PFSK-1 (cell line): ENCODE measurements around the gene UNC119.

Experiments used
- POLR2AphosphoS5 ChIP-seq: IDR thresholded peaks from 2 replicates; pipeline ENCODE4 v1.6.1; 2012; ENCODE audit warnings: low read depth, mild to moderate bottlenecking, control low read depth, low read length, moderate library complexity
- REST ChIP-seq, 2 experiments: IDR thresholded peaks; 2 replicates each; pipeline versions ENCODE4 v1.6.1 to v1.8.0; 2011 to 2012; ENCODE audit warnings: low read depth in 2 of 2, low read length in 2 of 2, control low read depth in 1 of 2, inconsistent platforms in 1 of 2, mild to moderate bottlenecking in 1 of 2, moderate library complexity in 1 of 2; ENCODE audit not compliant: insufficient read depth in 1 of 2
- SIN3A ChIP-seq: IDR thresholded peaks from 2 replicates; pipeline ENCODE4 v1.6.1; 2012; ENCODE audit warnings: mild to moderate bottlenecking, low read length, moderate library complexity, borderline replicate concordance; ENCODE audit not compliant: insufficient read depth
- TAF1 ChIP-seq: IDR thresholded peaks from 2 replicates; pipeline ENCODE4 v1.6.1; 2012; ENCODE audit warnings: low read length, control low read depth, borderline replicate concordance; ENCODE audit not compliant: insufficient read depth

- no peak for TF ChIP-seq POLR2AphosphoS5
- no peak for TF ChIP-seq REST (IDR thresholded peaks at IDR 0.05; ENCODE audit: insufficient read depth in 1 of 2, low read depth in 2 of 2, low read length in 2 of 2)
- no peak for TF ChIP-seq SIN3A
- no peak for TF ChIP-seq TAF1
These were observed 15.7 kb downstream of the UNC119 start for GRCh38 chr17:28536532-28537218.
